ENCODE data around the gene CKAP2L.

DNA sequence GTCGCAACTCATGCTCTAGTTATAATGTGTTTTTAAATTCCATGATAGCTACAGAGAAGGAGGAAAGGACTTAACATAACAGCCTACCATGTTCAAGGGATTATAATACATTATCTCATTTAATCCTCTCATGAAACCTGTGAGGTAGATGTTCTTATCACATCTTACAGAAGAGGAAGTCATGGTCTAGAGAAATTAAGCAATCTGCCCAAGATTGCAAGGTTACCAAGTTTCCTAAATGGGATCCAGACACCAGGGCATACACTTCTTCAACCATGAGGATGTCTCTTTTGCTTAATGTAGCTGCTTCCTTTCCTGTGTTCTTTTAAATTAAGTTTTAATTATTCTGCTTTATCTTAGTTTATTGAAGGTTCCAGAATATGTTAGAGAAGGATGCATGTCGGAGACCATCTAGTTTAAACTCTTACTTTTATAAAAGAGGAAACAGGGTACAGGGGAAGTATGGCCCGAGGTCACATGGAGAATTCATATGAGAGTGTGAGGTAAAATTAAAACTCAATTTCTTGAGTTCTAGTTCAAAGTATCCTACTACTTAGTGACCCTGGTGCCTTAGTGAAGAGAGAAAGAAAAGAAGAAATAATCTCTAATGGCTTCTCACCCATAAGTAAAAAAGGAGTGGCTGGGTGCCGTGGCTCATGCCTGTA, 23.5 kb upstream of the CKAP2L start:
- no peak for TF ChIP-seq EZH2 (IDR thresholded peaks at IDR 0.05; ENCODE audit: insufficient read depth, low read length)
- TF ChIP-seq, protein P1, sequence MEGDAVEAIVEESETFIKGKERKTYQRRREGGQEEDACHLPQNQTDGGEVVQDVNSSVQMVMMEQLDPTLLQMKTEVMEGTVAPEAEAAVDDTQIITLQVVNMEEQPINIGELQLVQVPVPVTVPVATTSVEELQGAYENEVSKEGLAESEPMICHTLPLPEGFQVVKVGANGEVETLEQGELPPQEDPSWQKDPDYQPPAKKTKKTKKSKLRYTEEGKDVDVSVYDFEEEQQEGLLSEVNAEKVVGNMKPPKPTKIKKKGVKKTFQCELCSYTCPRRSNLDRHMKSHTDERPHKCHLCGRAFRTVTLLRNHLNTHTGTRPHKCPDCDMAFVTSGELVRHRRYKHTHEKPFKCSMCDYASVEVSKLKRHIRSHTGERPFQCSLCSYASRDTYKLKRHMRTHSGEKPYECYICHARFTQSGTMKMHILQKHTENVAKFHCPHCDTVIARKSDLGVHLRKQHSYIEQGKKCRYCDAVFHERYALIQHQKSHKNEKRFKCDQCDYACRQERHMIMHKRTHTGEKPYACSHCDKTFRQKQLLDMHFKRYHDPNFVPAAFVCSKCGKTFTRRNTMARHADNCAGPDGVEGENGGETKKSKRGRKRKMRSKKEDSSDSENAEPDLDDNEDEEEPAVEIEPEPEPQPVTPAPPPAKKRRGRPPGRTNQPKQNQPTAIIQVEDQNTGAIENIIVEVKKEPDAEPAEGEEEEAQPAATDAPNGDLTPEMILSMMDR (IDR thresholded peaks at IDR 0.05; ENCODE audit: insufficient read depth, low read depth, low read length): no peak

All from astrocyte (in vitro differentiated cells and primary cell).